GM19324 (cell line): ENCODE measurements around the gene SLC39A6.
"Not testable (repeated sequence)": the region's sequence is repeated elsewhere in the genome, so short reads cannot be mapped to it uniquely, and the experiment has no call there.

Source experiments
- ATAC-seq: cut with Tn5 transposase; IDR thresholded peaks from one replicate; pipeline ENCODE4 v1.9.1; 2021; ENCODE audit warnings: mild to moderate bottlenecking, moderate library complexity; ENCODE audit not compliant: unreplicated experiment, low FRiP score

SLC39A6 gene

DNA sequence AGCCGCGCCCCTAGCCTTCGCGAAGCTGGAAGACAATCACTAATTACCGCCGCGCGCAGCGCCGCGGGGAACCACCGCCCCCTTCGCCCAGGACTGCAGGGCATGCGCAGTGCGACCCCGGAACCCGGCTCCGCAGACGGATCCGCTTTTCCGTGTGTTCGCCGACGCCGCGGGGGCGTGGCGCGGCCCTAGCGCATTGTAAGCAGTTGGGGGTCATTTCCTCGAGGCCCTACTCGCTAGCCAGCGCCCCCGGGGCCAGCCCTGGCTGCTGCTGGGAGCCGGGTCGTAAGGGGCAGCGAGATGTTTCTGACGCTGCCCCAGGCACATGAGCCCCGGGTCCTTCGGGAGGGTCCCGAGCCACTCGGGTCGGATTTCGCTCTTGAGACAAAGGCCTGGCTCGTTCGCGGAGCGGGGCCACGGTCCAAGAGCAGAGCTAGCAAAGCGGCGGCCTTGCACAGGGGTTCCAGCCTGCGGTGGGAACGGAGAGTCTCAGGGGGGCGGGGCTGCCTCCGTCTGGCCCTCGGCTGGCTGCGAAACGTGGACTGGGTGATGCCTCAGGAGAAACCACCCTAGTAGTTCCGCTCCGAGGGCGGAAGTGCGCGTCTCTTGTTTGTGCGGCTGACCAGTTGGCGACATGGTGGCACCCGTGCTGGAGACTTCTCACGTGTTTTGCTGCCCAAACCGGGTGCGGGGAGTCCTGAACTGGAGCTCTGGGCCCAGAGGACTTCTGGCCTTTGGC is at the start of gene SLC39A6, which contains the start of gene ELP2:
SLC39A6 (minus strand) TSS at position 41 of the 739 bp plus-strand sequence. CDS start 2,333 bp downstream, outside the sequence.
ELP2 (plus strand) TSS at position 600 of the 739 bp plus-strand sequence; CDS start at position 635, 35 bp downstream.
- peak; percentile 93 for ATAC-seq

- no peak for ATAC-seq
Measured at GRCh38 chr18:36177913-36178312, 48.8 kb upstream of the SLC39A6 start.

- no peak for ATAC-seq
Measured at GRCh38 chr18:36176711-36177110, 47.6 kb upstream of the SLC39A6 start.

GRCh38 chr18:36176177-36176584 is 47.0 kb upstream of the SLC39A6 start:
- no peak for ATAC-seq

DNA sequence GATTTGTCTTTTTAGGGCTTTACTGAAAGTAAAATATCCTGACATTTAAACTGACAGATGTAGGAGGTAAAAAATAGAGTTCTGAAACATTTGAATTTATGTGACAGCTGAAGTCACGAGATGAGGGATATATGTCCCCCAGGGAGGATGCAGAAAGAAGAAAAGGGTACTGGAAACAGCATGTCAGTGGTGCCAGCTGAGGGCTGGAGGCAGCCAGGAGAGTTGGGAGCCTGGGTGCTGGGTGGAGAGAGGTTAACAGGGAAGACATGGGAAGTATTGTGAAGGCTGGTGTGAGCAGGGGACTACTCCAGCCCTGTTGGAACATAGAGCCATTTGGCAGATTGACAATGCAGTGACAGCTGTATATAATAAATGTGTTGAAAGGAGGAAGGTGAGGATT is 46.3 kb upstream of the SLC39A6 start:
- ATAC-seq: no peak

GRCh38 chr18:36169938-36170337 is 40.8 kb upstream of the SLC39A6 start:
- ATAC-seq: no peak

DNA sequence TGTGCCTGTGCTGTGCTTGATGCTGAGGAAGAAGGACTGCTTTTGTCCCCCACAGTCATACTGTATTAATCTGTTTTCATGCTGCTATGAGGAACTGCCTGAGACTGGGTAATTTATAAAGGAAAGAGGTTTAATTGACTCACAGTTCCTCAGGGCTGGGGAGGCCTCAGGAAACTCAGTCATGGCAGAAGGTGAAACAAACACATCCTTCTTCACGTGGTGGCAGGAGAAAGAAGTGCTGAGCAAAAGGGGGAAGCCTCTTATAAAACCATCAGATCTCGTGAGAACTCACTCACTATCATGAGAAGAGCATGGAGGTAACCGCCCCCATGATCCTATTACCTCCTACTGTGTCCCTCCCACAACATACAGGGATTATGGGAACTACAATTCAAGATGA is 39.2 kb upstream of the SLC39A6 start:
- ATAC-seq: not testable (repeated sequence)

DNA sequence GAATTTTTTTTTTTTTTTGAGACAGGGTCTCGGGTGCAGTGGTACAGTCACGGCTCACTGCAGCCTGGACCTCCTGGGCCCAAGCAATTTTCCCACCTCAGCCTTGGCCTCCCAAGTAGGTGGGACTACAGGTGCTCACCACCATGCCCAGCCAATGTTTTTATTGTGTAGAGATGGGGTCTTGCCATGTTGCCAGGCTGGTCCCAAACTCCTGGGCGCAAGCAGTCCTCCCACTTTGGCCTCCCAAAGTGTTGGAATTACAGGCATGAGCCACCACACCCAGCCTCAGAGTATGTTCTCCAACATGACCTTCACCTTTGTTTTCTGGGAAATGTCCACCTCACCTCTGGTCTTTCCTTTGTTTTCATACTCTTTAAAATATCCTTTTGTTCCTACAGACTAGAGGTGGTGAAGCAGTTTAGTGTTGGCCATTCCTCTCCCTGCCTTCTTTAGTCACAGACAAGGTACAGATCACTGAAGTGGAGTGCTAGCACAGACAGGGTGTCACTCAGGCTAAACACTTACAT is 38.6 kb upstream of the SLC39A6 start:
- no peak for ATAC-seq

GRCh38 chr18:36162981-36163380 is 33.8 kb upstream of the SLC39A6 start:
- ATAC-seq: no peak

- no peak for ATAC-seq
Measured at GRCh38 chr18:36160959-36161371, 31.8 kb upstream of the SLC39A6 start.

DNA sequence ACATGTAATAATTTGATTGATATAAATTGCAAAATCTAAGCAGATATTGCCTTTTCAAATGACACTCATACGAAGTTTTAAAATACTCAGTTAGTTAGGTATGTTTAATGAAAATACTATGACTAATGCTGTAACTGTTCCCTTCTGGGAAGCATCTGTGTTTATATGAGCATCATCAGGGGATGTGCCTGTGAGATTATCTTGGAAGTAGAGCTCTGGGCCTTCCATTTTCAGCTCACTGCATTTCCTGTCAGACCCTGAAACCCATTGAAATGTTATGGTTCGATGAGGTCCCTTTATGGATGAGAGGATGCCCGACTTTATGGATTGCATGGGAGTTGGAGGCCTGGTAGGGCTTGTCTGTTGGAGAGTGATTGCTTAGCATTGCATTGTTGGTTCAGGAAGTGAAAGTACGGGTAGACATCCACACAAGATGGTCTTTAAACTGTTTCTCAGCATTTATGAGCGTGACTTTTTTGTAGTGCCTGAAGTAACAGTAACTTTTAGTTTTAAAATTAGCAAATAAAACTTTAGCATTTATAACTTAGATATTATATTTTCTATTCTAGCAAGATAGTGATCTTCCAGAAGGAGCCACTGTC is 29.2 kb upstream of the SLC39A6 start:
- ATAC-seq: no peak

DNA sequence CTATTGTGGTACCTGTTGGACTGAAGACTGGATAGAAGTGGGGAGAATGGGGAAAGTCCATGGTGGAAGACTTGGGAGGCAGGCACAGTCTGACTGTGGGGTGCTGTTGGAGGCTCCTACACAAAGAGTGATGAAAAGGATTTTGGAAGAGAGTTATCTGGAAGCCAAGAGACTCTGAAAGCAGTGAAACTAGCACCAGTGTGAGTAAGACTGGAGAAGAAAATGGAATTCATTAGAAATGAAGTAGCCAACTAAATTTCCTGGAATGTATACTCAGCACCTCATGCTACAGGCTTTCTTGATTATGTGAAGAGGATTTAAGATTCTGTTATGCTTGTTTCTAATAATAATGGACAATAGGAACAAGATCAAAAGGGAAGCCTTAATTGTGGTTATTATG is 28.3 kb upstream of the SLC39A6 start:
- no peak for ATAC-seq

DNA sequence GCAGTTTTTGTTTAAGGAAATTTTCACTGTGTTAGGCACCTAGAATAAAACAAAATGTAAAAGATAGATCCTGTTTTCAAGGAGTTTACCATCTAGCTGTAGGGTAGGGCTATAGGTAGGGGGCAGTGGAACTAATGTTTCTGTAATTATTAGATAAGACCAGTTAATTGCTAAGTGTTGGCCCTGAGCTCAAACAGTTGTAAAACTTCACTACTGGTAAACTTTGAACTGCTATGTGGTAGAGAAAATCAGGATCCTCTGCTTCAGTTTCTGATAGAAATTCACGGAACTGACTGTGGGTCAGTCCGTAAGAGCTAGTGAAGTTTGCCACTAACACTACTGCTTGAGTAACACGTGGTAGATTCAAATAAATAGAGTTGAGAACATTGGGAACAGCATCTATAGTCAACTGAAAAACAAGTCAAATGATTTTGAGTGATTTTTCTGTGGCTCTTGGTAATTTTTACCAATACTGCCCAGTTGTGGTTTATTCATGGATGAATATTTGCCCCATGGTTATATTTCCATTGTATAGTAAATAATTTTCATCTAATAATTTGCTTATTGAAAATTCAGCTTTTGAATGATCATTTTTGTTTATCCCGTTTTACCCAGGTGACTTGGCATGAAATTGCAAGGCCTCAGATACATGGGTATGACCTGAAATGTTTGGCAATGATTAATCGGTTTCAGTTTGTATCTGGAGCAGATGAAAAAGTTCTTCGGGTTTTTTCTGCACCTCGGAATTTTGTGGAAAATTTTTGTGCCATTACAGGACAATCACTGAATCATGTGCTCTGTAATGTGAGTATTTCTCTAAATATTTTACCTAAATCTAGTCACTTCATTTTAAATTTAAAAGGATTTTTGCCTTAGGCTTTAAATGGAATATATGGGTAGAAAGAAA is 27.0 kb upstream of the SLC39A6 start:
- no peak for ATAC-seq

DNA sequence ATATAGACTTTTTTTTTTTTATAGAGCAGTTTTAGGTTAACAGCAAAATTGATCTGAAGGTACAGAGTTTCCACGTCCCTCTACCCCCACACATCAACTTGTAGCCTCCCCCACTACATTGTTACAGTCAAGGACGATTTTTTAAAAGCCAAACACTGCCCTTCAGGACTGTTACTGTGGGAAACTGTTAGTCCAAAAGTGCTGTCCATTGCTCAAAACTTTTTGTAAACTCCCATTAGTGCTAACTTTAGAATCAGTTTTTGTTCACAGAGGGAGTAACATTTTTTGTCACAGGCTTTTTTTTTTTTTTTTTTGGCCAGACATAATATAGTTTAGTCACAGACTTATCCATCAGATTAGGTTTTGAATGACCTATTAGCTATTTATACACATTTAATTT is 24.6 kb upstream of the SLC39A6 start:
- no peak for ATAC-seq

GRCh38 chr18:36153203-36153602 is 24.1 kb upstream of the SLC39A6 start:
- no peak for ATAC-seq

GRCh38 chr18:36152781-36153180 is 23.6 kb upstream of the SLC39A6 start:
- ATAC-seq: no peak

- peak; percentile 88 for ATAC-seq
Measured at GRCh38 chr18:36149514-36150289, 20.6 kb upstream of the SLC39A6 start.

- no peak for ATAC-seq
Measured at GRCh38 chr18:36143391-36143790, 14.3 kb upstream of the SLC39A6 start.

DNA sequence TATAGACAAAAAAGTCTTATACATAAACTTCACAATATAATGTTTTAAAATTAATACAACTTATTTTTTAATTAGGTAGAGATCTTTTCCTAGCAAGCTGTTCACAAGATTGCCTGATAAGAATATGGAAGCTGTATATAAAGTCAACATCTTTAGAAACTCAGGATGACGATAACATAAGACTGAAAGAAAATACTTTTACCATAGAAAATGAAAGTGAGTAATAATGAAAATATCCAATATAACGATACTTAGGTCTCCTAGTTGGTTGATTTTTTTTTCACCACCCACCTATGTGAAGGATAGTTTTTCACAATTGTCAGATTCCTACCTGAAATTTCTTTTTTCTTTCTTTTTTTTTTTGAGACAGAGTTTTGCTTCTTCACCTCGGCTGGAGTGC is 13.6 kb upstream of the SLC39A6 start:
- ATAC-seq: no peak

- ATAC-seq: no peak
Measured at GRCh38 chr18:36141576-36141975, 12.4 kb upstream of the SLC39A6 start.
